OCI-LY7 (cell line): Measurements from ENCODE around the gene RAB40C.

Experiments used
- CTCF ChIP-seq: fragments of 200-600 bp; sonication (generic); conservative IDR thresholded peaks from 2 replicates; pipeline ENCODE4 v1.5.1; 2014; ENCODE audit warnings: mild to moderate bottlenecking, antibody characterized with exemption, low read length, moderate library complexity, mixed read lengths
- EZH2phosphoT487 ChIP-seq: fragments of 200-600 bp; sonication (generic); IDR thresholded peaks from 2 replicates; pipeline ENCODE4 v1.6.1; 2018; ENCODE audit warnings: low read depth, borderline replicate concordance, mild to moderate bottlenecking, mixed run types, antibody characterized with exemption, low read length, moderate library complexity, mixed read lengths

DNA sequence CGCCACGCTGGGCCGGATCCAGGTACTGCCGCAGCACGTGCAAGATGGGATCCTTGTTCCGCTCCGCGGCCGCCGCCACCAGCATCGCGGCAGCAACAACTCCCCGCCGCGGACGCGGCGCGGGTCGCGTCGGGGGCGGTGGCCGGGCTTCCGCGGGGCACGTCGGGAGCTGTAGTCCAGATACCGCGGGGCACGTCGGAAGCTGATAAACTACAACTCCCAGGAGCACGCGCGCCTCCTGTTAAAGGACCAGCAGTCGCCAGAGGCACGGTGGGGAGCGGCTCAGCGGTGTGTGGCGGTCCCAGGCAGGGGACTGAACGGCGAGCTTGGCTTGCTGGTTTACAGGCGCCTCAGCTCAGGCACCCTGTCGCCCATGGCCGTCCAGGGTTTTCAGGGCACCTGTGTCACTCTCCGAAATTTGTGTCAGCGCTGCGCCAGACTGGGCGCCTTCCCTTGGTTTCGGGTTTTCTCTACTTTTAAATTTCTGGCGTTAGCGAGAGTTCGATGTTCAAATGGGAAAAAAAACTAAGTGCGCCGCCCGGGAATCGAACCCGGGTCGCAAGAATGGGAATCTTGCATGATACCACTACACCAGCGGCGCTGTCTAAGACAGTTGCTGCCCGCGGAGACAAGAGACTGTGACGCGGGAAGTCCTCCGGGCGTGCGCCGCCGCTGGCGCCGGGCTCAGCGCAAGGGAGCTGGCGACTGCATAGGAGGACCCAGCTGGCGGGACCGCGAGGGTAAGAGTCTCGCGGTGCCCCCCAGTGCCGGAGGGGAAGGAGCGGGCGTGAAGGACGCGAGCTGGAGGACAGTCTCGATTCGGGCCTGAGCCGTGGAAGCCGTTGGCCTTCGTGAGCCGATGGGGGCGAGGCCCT lies 46.6 kb downstream of the RAB40C start, which contains the start of gene METTL26:
- TF ChIP-seq CTCF (no peak), EZH2phosphoT487 (no peak)
